Liver (tissue), 9 donors: ENCODE measurements around the gene NAV2. TPM values are rescaled to one million over a fixed set of nuclear protein-coding genes. Genes with fewer than 3 reads are reported as not detected.

ENCODE experiments used
- DNase-seq: peaks from one replicate; pipeline ENCODE4 v3.0.0-alpha.2; 2017; ENCODE audit warnings: low spot score
- H3K27ac ChIP-seq, 2 donors: one replicate each; pipeline ENCODE4 v1.7.0; 2013; ENCODE audit warnings: inconsistent platforms in 2 of 2, low read length in 2 of 2, control low read depth in 1 of 2, low read depth in 1 of 2, mild to moderate bottlenecking in 1 of 2
- H3K27me3 ChIP-seq, 4 donors: one replicate each; pipeline versions ENCODE4 v1.6.1 to v1.7.0; 2013; ENCODE audit warnings: low read length in 3 of 4, inconsistent platforms in 1 of 4, mild to moderate bottlenecking in 1 of 4, moderate library complexity in 1 of 4; ENCODE audit not compliant: control insufficient read depth in 4 of 4, insufficient read depth in 4 of 4
- H3K36me3 ChIP-seq, 4 donors: one replicate each; pipeline versions ENCODE4 v1.6.1 to v1.7.0; 2013; ENCODE audit warnings: low read length in 3 of 4, mild to moderate bottlenecking in 3 of 4, low read depth in 1 of 4, moderate library complexity in 1 of 4; ENCODE audit not compliant: control insufficient read depth in 4 of 4, insufficient read depth in 3 of 4
- H3K4me1 ChIP-seq, 4 donors: one replicate each; pipeline versions ENCODE4 v1.6.1 to v1.7.0; 2013; ENCODE audit warnings: low read length in 3 of 4, mild to moderate bottlenecking in 3 of 4, moderate library complexity in 1 of 4; ENCODE audit not compliant: control insufficient read depth in 4 of 4, insufficient read depth in 4 of 4
- H3K4me3 ChIP-seq, 3 donors: one replicate each; pipeline versions ENCODE4 v1.6.1 to v1.7.0; 2013; ENCODE audit warnings: low read length in 3 of 3, control low read depth in 1 of 3, low read depth in 1 of 3, mild to moderate bottlenecking in 1 of 3
- H3K9ac ChIP-seq, 2 donors: one replicate each; pipeline ENCODE4 v1.7.0; 2013; ENCODE audit warnings: low read length in 2 of 2, mild to moderate bottlenecking in 2 of 2, moderate library complexity in 2 of 2, control low read depth in 1 of 2, low read depth in 1 of 2
- H3K9me3 ChIP-seq, 4 donors: one replicate each; pipeline versions ENCODE4 v1.6.1 to v1.7.0; 2013; ENCODE audit warnings: low read length in 3 of 4; ENCODE audit not compliant: control insufficient read depth in 4 of 4
- ATF3 ChIP-seq: IDR thresholded peaks from 2 replicates; pipeline ENCODE4 v1.6.1; 2016; ENCODE audit warnings: antibody characterized with exemption
- CTCF ChIP-seq: fragments of 150-350 bp; IDR thresholded peaks from 2 replicates; pipeline ENCODE4 v1.5.1; 2017; ENCODE audit warnings: improper control_type of control experiment, low read depth, low read length; ENCODE audit not compliant: missing input control
- EGR1 ChIP-seq, 2 donors: IDR thresholded peaks; 2 replicates each; pipeline ENCODE4 v1.6.1; 2016 to 2018; ENCODE audit warnings: antibody characterized with exemption in 2 of 2, low read depth in 2 of 2
- FOXA1 ChIP-seq: IDR thresholded peaks from 2 replicates; pipeline ENCODE4 v1.6.1; 2016; ENCODE audit warnings: antibody characterized with exemption
- GABPA ChIP-seq, 2 donors: IDR thresholded peaks in 1 of 2; conservative IDR thresholded peaks in 1 of 2; 2 replicates each; pipeline ENCODE4 v1.6.1; 2016; ENCODE audit warnings: antibody characterized with exemption in 2 of 2, mild to moderate bottlenecking in 1 of 2, moderate library complexity in 1 of 2
- HNF4G ChIP-seq: IDR thresholded peaks from 2 replicates; pipeline ENCODE4 v1.6.1; 2016; ENCODE audit warnings: antibody characterized with exemption
- JUND ChIP-seq, 2 donors: IDR thresholded peaks; 2 replicates each; pipeline ENCODE4 v1.6.1; 2016; ENCODE audit warnings: antibody characterized with exemption in 2 of 2
- MAX ChIP-seq: IDR thresholded peaks from 2 replicates; pipeline ENCODE4 v1.6.1; 2016; ENCODE audit warnings: antibody characterized with exemption
- NR2F2 ChIP-seq: IDR thresholded peaks from 2 replicates; pipeline ENCODE4 v1.6.1; 2016; ENCODE audit warnings: antibody characterized with exemption
- RAD21 ChIP-seq, 2 donors: IDR thresholded peaks; 2 replicates each; pipeline ENCODE4 v1.6.1; 2016; ENCODE audit warnings: antibody characterized with exemption in 2 of 2, mild to moderate bottlenecking in 2 of 2
- RXRA ChIP-seq, 2 donors: IDR thresholded peaks; 2 replicates each; pipeline ENCODE4 v1.6.1; 2017 to 2018; ENCODE audit warnings: antibody characterized with exemption in 2 of 2, mild to moderate bottlenecking in 1 of 2
- SP1 ChIP-seq: IDR thresholded peaks from 2 replicates; pipeline ENCODE4 v1.6.1; 2018; ENCODE audit warnings: antibody characterized with exemption, mild to moderate bottlenecking
- TAF1 ChIP-seq: conservative IDR thresholded peaks from 2 replicates; pipeline ENCODE4 v1.6.1; 2016; ENCODE audit warnings: antibody characterized with exemption, mild to moderate bottlenecking
- YY1 ChIP-seq: IDR thresholded peaks from 2 replicates; pipeline ENCODE4 v1.6.1; 2016; ENCODE audit warnings: antibody characterized with exemption, mild to moderate bottlenecking
- ZBTB33 ChIP-seq: IDR thresholded peaks from 2 replicates; pipeline ENCODE4 v1.6.1; 2016; ENCODE audit warnings: antibody characterized with exemption
- WGBS: extraction: QIAGEN DNeasy Blood & Tissue Kit; methylation state at CpG from one replicate; pipeline ENCODE4 v1.1.7; 2013; 5-methylcytosine and 5-hydroxymethylcytosine counted together
- polyA plus RNA-seq, 2 donors: library from polyadenylated mRNA; stranded (reverse) in 1 of 2; unstranded in 1 of 2; fragments of 200-250 nt in 1 of 2; fragments of >200 nt in 1 of 2; fragmentation: Nextera tagmentation in 1 of 2; extraction: Ambion mirVana in 1 of 2; gene quantifications; one replicate each; pipeline versions ENCODE4 v1.2.1 to v1.2.3, GENCODE V29; 2013 to 2015
- total RNA-seq, 2 donors: library from RNA; depleted of rRNA; stranded (reverse); fragments of >200 nt; gene quantifications; one replicate each; pipeline ENCODE4 v1.2.3, GENCODE V29; 2014
- donor health status: healthy.
- donor health status: healthy.
- donor health status: healthy.
- donor health status: healthy.
- donor health status: healthy.

Gene NAV2
- total and polyA plus RNA-seq, 4 donors: 6.3 to 20.5 (median 11.6) TPM

DNA sequence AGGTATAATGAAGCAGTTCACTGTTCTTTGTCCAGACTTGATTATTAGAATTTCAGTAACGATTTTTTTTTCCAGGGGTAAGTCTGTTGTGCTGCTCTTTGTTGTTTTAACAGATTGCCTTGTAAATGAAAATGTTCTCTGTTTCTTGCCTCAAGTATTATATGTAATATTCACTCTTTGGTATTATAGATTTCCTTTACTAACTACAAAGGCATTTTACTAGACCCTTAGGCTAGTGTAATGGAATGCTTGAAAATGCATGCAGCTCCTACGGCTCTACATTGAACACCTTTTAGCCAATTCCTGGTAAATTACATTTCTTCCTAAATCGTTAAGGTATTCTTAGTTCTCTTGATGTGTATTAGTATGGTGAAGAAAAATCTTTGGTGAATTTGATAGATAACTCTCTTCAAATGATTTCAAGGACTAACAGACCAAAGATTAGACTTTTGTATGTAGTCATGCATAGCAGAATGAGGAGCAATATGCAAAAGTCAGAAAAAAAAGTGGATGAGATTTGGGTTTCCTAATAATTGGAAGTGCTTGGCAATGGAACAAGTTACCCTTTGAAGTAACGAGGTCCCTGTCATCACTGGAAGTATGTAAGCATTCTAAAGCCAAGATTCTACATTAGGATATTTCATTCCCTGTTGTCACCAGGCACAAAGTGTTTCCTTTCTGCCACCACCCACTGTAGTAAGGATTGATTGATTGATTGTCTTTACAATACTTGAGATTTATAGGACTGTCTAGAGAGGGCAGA, 334.6 kb downstream of the NAV2 start:
- H3K27me3 ChIP-seq: no peaks in the 10 kb centered on the region
- no peak overlapping the region for H3K27ac ChIP-seq
- H3K9ac ChIP-seq: no peak overlapping the region
- TF ChIP-seq ZBTB33 (no peak), RXRA (IDR thresholded peaks at IDR 0.05) (no peak), HNF4G (no peak), SP1 (no peak), NR2F2 (no peak)
- DNase-seq: no peak
- H3K36me3 ChIP-seq: peaks cover 4 to 51% (median 29%) of the 10 kb centered on the region in 4 donors
- H3K4me1 ChIP-seq: peaks cover 0 to 16% (median 4%) of the 10 kb centered on the region in 4 donors
- no peak overlapping the region for H3K4me3 ChIP-seq
- 85% methylated on average over 4 of the region's 4 CpGs for WGBS
- H3K9me3 ChIP-seq: no peaks in the 10 kb centered on the region

DNA sequence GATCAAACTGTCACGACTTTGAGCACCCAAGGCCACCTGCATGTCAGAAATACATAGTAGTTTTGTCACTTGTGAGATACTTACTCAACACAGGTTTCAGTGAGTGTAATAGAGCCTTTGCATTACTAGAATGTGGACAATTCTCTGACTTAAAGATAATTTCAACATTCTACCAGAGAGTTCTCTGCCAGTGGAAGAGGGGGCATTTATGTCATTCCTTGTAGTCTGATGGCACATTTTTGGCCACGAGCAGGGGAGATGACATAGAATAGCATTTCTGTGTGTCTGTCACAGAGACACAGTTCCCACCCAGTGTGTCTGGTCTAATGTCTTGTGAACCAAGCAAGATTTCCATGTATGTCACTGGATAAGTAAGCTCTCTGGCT, 335.1 kb downstream of the NAV2 start:
- 85% methylated on average over 2 of the region's 2 CpGs for WGBS
- Histone ChIP-seq H3K27ac (no peak overlapping the region), H3K9me3 (no peaks in the 10 kb centered on the region), H3K36me3 (peaks cover 4 to 54% (median 34%) of the 10 kb centered on the region in 4 donors), H3K4me3 (no peak overlapping the region), H3K9ac (no peak overlapping the region), H3K4me1 (peaks cover 0 to 16% (median 4%) of the 10 kb centered on the region in 4 donors), H3K27me3 (no peaks in the 10 kb centered on the region)
- DNase-seq: no peak
- TF ChIP-seq TAF1 (no peak), FOXA1 (no peak), CTCF (no peak), RAD21 (IDR thresholded peaks at IDR 0.05) (no peak), SP1 (no peak), YY1 (no peak), NR2F2 (no peak), RXRA (IDR thresholded peaks at IDR 0.05) (no peak), JUND (IDR thresholded peaks at IDR 0.05) (no peak), ATF3 (no peak), EGR1 (IDR thresholded peaks at IDR 0.05; ENCODE audit: low read depth in 2 of 2) (no peak), MAX (no peak), ZBTB33 (no peak), GABPA (IDR thresholded peaks at IDR 0.05 in 1 of 2, conservative IDR thresholded peaks at IDR 0.05 in 1 of 2) (no peak)
